ENCODE data around the gene NTPCR. TPM values are rescaled to one million over a fixed set of nuclear protein-coding genes. Genes with fewer than 3 reads are reported as not detected.
"Not testable (repeated sequence)": the region's sequence is repeated elsewhere in the genome, so short reads cannot be mapped to it uniquely, and the experiment has no call there.

The NTPCR gene
- total RNA-seq, 1 donor from 2014 or later = 31.8 TPM

- intact Hi-C loops (cut with DNase I) = no loop called here
- ATAC-seq (no peak), DNase-seq (ENCODE audit: low spot score) (no peak)
Measured at GRCh38 chr1:232996143-232996542, 45.7 kb downstream of the NTPCR start.

- DNase-seq (ENCODE audit: low spot score) (no peak), ATAC-seq (no peak)
- intact Hi-C loops (cut with DNase I) = no loop called here
Measured at GRCh38 chr1:232998138-232998537, 47.7 kb downstream of the NTPCR start.

- DNase-seq (ENCODE audit: low spot score) (no peak), ATAC-seq (no peak)
- intact Hi-C loops (cut with DNase I) = no loop called here
Measured at GRCh38 chr1:232998646-232999045, 48.2 kb downstream of the NTPCR start.

GRCh38 chr1:232999956-233000625 is 49.7 kb downstream of the NTPCR start:
- ATAC-seq (no peak), DNase-seq (ENCODE audit: low spot score) (no peak)
- intact Hi-C loops (cut with DNase I) = no loop called here

- ATAC-seq; intact Hi-C loops (cut with DNase I): not testable (repeated sequence)
Measured at GRCh38 chr1:233003638-233004037, 53.2 kb downstream of the NTPCR start.

GRCh38 chr1:233004451-233004850 is 54.0 kb downstream of the NTPCR start:
- ATAC-seq = no peak
- intact Hi-C loops (cut with DNase I) = no loop called here
- no peak for DNase-seq (ENCODE audit: low spot score)

More at GRCh38 chr1:233003638-233004037, 53.2 kb downstream of the NTPCR start:
- not testable (repeated sequence) for DNase-seq (ENCODE audit: low spot score)

GRCh38 chr1:233005156-233005555 is 54.7 kb downstream of the NTPCR start:
- intact Hi-C loops (cut with DNase I) = no loop called here
- ATAC-seq = no peak
- no peak for DNase-seq (ENCODE audit: low spot score)

GRCh38 chr1:233005703-233006102 is 55.3 kb downstream of the NTPCR start:
- DNase-seq (ENCODE audit: low spot score) (no peak), ATAC-seq (no peak)
- intact Hi-C loops (cut with DNase I) = no loop called here

GRCh38 chr1:233006108-233006507 is 55.7 kb downstream of the NTPCR start:
- no peak for DNase-seq (ENCODE audit: low spot score)
- intact Hi-C loops (cut with DNase I) = no loop called here
- peak; percentile 36 for ATAC-seq

- intact Hi-C loops (cut with DNase I) = no loop called here
- ATAC-seq = peak; percentile 30
- DNase-seq (ENCODE audit: low spot score) = no peak
Measured at GRCh38 chr1:233006541-233006973, 56.1 kb downstream of the NTPCR start.

- ATAC-seq (no peak), DNase-seq (ENCODE audit: low spot score) (no peak)
- intact Hi-C loops (cut with DNase I) = no loop called here
Measured at GRCh38 chr1:233010146-233010545, 59.7 kb downstream of the NTPCR start.

GRCh38 chr1:233012021-233012420 is 61.6 kb downstream of the NTPCR start:
- intact Hi-C loops (cut with DNase I) = no loop called here
- ATAC-seq = no peak
- no peak for DNase-seq (ENCODE audit: low spot score)

- ATAC-seq (no peak), DNase-seq (ENCODE audit: low spot score) (no peak)
- intact Hi-C loops (cut with DNase I) = no loop called here
Measured at GRCh38 chr1:233015965-233016364, 65.6 kb downstream of the NTPCR start.

GRCh38 chr1:233016798-233017197 is 66.4 kb downstream of the NTPCR start:
- DNase-seq (ENCODE audit: low spot score) (no peak), ATAC-seq (no peak)
- intact Hi-C loops (cut with DNase I) = no loop called here

GRCh38 chr1:233019083-233019482 is 68.7 kb downstream of the NTPCR start:
- no peak for DNase-seq (ENCODE audit: low spot score)
- intact Hi-C loops (cut with DNase I) = no loop called here
- ATAC-seq = no peak

GRCh38 chr1:233019778-233020325 is 69.4 kb downstream of the NTPCR start:
- no peak for DNase-seq (ENCODE audit: low spot score)
- intact Hi-C loops (cut with DNase I) = no loop called here
- peak; percentile 44 for ATAC-seq

- intact Hi-C loops (cut with DNase I) = no loop called here
- no peak for DNase-seq (ENCODE audit: low spot score)
- peak; percentile 61 for ATAC-seq
Measured at GRCh38 chr1:233020426-233020825, 70.0 kb downstream of the NTPCR start.

- no peak for ATAC-seq
- intact Hi-C loops (cut with DNase I) = no loop called here
- DNase-seq (ENCODE audit: low spot score) = no peak
Measured at GRCh38 chr1:233022246-233022645, 71.8 kb downstream of the NTPCR start.

GRCh38 chr1:233024199-233024598 is 73.8 kb downstream of the NTPCR start:
- DNase-seq (ENCODE audit: low spot score) (no peak), ATAC-seq (no peak)
- intact Hi-C loops (cut with DNase I) = no loop called here

- intact Hi-C loops (cut with DNase I) = no loop called here
- no peak for ATAC-seq
- DNase-seq (ENCODE audit: low spot score) = no peak
Measured at GRCh38 chr1:233025157-233025556, 74.7 kb downstream of the NTPCR start.

- intact Hi-C loops (cut with DNase I) = no loop called here
- DNase-seq (ENCODE audit: low spot score) (no peak), ATAC-seq (no peak)
Measured at GRCh38 chr1:233025567-233025966, 75.2 kb downstream of the NTPCR start.

Measured in sciatic nerve (tissue), 2 donors.